Liver (tissue), 9 donors: ENCODE results near the gene TECR. TPM values are rescaled to one million over a fixed set of nuclear protein-coding genes. Genes with fewer than 3 reads are reported as not detected.

ENCODE experiments used
- DNase-seq: peaks from one replicate; pipeline ENCODE4 v3.0.0-alpha.2; 2017; ENCODE audit warnings: low spot score
- H3K27ac ChIP-seq, 2 donors: one replicate each; pipeline ENCODE4 v1.7.0; 2013; ENCODE audit warnings: inconsistent platforms in 2 of 2, low read length in 2 of 2, control low read depth in 1 of 2, low read depth in 1 of 2, mild to moderate bottlenecking in 1 of 2
- H3K27me3 ChIP-seq, 4 donors: one replicate each; pipeline versions ENCODE4 v1.6.1 to v1.7.0; 2013; ENCODE audit warnings: low read length in 3 of 4, inconsistent platforms in 1 of 4, mild to moderate bottlenecking in 1 of 4, moderate library complexity in 1 of 4; ENCODE audit not compliant: control insufficient read depth in 4 of 4, insufficient read depth in 4 of 4
- H3K36me3 ChIP-seq, 4 donors: one replicate each; pipeline versions ENCODE4 v1.6.1 to v1.7.0; 2013; ENCODE audit warnings: low read length in 3 of 4, mild to moderate bottlenecking in 3 of 4, low read depth in 1 of 4, moderate library complexity in 1 of 4; ENCODE audit not compliant: control insufficient read depth in 4 of 4, insufficient read depth in 3 of 4
- H3K4me1 ChIP-seq, 4 donors: one replicate each; pipeline versions ENCODE4 v1.6.1 to v1.7.0; 2013; ENCODE audit warnings: low read length in 3 of 4, mild to moderate bottlenecking in 3 of 4, moderate library complexity in 1 of 4; ENCODE audit not compliant: control insufficient read depth in 4 of 4, insufficient read depth in 4 of 4
- H3K4me3 ChIP-seq, 3 donors: one replicate each; pipeline versions ENCODE4 v1.6.1 to v1.7.0; 2013; ENCODE audit warnings: low read length in 3 of 3, control low read depth in 1 of 3, low read depth in 1 of 3, mild to moderate bottlenecking in 1 of 3
- H3K9ac ChIP-seq, 2 donors: one replicate each; pipeline ENCODE4 v1.7.0; 2013; ENCODE audit warnings: low read length in 2 of 2, mild to moderate bottlenecking in 2 of 2, moderate library complexity in 2 of 2, control low read depth in 1 of 2, low read depth in 1 of 2
- H3K9me3 ChIP-seq, 4 donors: one replicate each; pipeline versions ENCODE4 v1.6.1 to v1.7.0; 2013; ENCODE audit warnings: low read length in 3 of 4; ENCODE audit not compliant: control insufficient read depth in 4 of 4
- ATF3 ChIP-seq: IDR thresholded peaks from 2 replicates; pipeline ENCODE4 v1.6.1; 2016; ENCODE audit warnings: antibody characterized with exemption
- CTCF ChIP-seq: fragments of 150-350 bp; IDR thresholded peaks from 2 replicates; pipeline ENCODE4 v1.5.1; 2017; ENCODE audit warnings: improper control_type of control experiment, low read depth, low read length; ENCODE audit not compliant: missing input control
- EGR1 ChIP-seq, 2 donors: IDR thresholded peaks; 2 replicates each; pipeline ENCODE4 v1.6.1; 2016 to 2018; ENCODE audit warnings: antibody characterized with exemption in 2 of 2, low read depth in 2 of 2
- FOXA1 ChIP-seq: IDR thresholded peaks from 2 replicates; pipeline ENCODE4 v1.6.1; 2016; ENCODE audit warnings: antibody characterized with exemption
- FOXA2 ChIP-seq: IDR thresholded peaks from 2 replicates; pipeline ENCODE4 v1.6.1; 2016; ENCODE audit warnings: antibody characterized with exemption
- GABPA ChIP-seq, 2 donors: IDR thresholded peaks in 1 of 2; conservative IDR thresholded peaks in 1 of 2; 2 replicates each; pipeline ENCODE4 v1.6.1; 2016; ENCODE audit warnings: antibody characterized with exemption in 2 of 2, mild to moderate bottlenecking in 1 of 2, moderate library complexity in 1 of 2
- HNF4A ChIP-seq, 2 donors: conservative IDR thresholded peaks; 2 replicates each; pipeline ENCODE4 v1.6.1; 2016; ENCODE audit warnings: antibody characterized with exemption in 2 of 2, mild to moderate bottlenecking in 2 of 2
- HNF4G ChIP-seq: IDR thresholded peaks from 2 replicates; pipeline ENCODE4 v1.6.1; 2016; ENCODE audit warnings: antibody characterized with exemption
- JUND ChIP-seq, 2 donors: IDR thresholded peaks; 2 replicates each; pipeline ENCODE4 v1.6.1; 2016; ENCODE audit warnings: antibody characterized with exemption in 2 of 2
- MAX ChIP-seq: IDR thresholded peaks from 2 replicates; pipeline ENCODE4 v1.6.1; 2016; ENCODE audit warnings: antibody characterized with exemption
- NR2F2 ChIP-seq: IDR thresholded peaks from 2 replicates; pipeline ENCODE4 v1.6.1; 2016; ENCODE audit warnings: antibody characterized with exemption
- RAD21 ChIP-seq, 2 donors: IDR thresholded peaks; 2 replicates each; pipeline ENCODE4 v1.6.1; 2016; ENCODE audit warnings: antibody characterized with exemption in 2 of 2, mild to moderate bottlenecking in 2 of 2
- REST ChIP-seq: IDR thresholded peaks from 2 replicates; pipeline ENCODE4 v1.6.1; 2016; ENCODE audit warnings: antibody characterized with exemption, mild to moderate bottlenecking
- RXRA ChIP-seq, 2 donors: IDR thresholded peaks; 2 replicates each; pipeline ENCODE4 v1.6.1; 2017 to 2018; ENCODE audit warnings: antibody characterized with exemption in 2 of 2, mild to moderate bottlenecking in 1 of 2
- SP1 ChIP-seq: IDR thresholded peaks from 2 replicates; pipeline ENCODE4 v1.6.1; 2018; ENCODE audit warnings: antibody characterized with exemption, mild to moderate bottlenecking
- TAF1 ChIP-seq: conservative IDR thresholded peaks from 2 replicates; pipeline ENCODE4 v1.6.1; 2016; ENCODE audit warnings: antibody characterized with exemption, mild to moderate bottlenecking
- YY1 ChIP-seq: IDR thresholded peaks from 2 replicates; pipeline ENCODE4 v1.6.1; 2016; ENCODE audit warnings: antibody characterized with exemption, mild to moderate bottlenecking
- ZBTB33 ChIP-seq: IDR thresholded peaks from 2 replicates; pipeline ENCODE4 v1.6.1; 2016; ENCODE audit warnings: antibody characterized with exemption
- WGBS: extraction: QIAGEN DNeasy Blood & Tissue Kit; methylation state at CpG from one replicate; pipeline ENCODE4 v1.1.7; 2013; 5-methylcytosine and 5-hydroxymethylcytosine counted together
- polyA plus RNA-seq, 2 donors: library from polyadenylated mRNA; stranded (reverse) in 1 of 2; unstranded in 1 of 2; fragments of 200-250 nt in 1 of 2; fragments of >200 nt in 1 of 2; fragmentation: Nextera tagmentation in 1 of 2; extraction: Ambion mirVana in 1 of 2; gene quantifications; one replicate each; pipeline versions ENCODE4 v1.2.1 to v1.2.3, GENCODE V29; 2013 to 2015
- total RNA-seq, 2 donors: library from RNA; depleted of rRNA; stranded (reverse); fragments of >200 nt; gene quantifications; one replicate each; pipeline ENCODE4 v1.2.3, GENCODE V29; 2014
- donor health status: healthy.
- donor health status: healthy.
- donor health status: healthy.
- donor health status: healthy.
- donor health status: healthy.

Gene TECR
- total and polyA plus RNA-seq, 4 donors: 26.4 to 157 (median 60.8) TPM

GRCh38 chr19:14561847-14562351, 32.5 kb downstream of the TECR start:
- no peak for TF ChIP-seq NR2F2
- TF ChIP-seq RXRA (IDR thresholded peaks at IDR 0.05): no peak
- no peak for TF ChIP-seq HNF4A (conservative IDR thresholded peaks at IDR 0.05)
- TF ChIP-seq HNF4G: no peak
- no peak for TF ChIP-seq CTCF
- no peak for TF ChIP-seq EGR1 (IDR thresholded peaks at IDR 0.05; ENCODE audit: low read depth in 2 of 2)
- no peak for TF ChIP-seq ZBTB33
- TF ChIP-seq SP1: no peak
- no peak for TF ChIP-seq ATF3
- TF ChIP-seq YY1: no peak
- no peak for TF ChIP-seq RAD21 (IDR thresholded peaks at IDR 0.05)
- no peak for TF ChIP-seq TAF1
- no peak for TF ChIP-seq GABPA (IDR thresholded peaks at IDR 0.05 in 1 of 2, conservative IDR thresholded peaks at IDR 0.05 in 1 of 2)
- no peak for TF ChIP-seq REST
- TF ChIP-seq FOXA1: no peak
- TF ChIP-seq FOXA2: no peak
- no peak for TF ChIP-seq MAX
- TF ChIP-seq JUND (IDR thresholded peaks at IDR 0.05): no peak
- 76% methylated on average over 22 of the region's 22 CpGs for whole genome bisulfite sequencing
- no peak for DNase-seq
- H3K27ac ChIP-seq: peak overlapping the region; percentile 20 to 27
- H3K4me3 ChIP-seq: no peak overlapping the region
- no peaks in the 10 kb centered on the region for H3K27me3 ChIP-seq
- no peaks in the 10 kb centered on the region for H3K9me3 ChIP-seq
- H3K9ac ChIP-seq: no peak overlapping the region
- peaks cover 0 to 11% (median 3%) of the 10 kb centered on the region in 4 donors for H3K36me3 ChIP-seq
- peaks cover 1 to 24% (median 17%) of the 10 kb centered on the region in 4 donors for H3K4me1 ChIP-seq
